NCI-H2196 (cell line): ENCODE results near the gene SLC22A15.

ENCODE experiments used
- DNase-seq: peaks from one replicate; lab custom pipeline; 2025; ENCODE audit not compliant: unreplicated experiment; lab: John Stamatoyannopoulos, UW

Gene SLC22A15

GRCh38 chr1:116099379-116099778 lies 123.1 kb downstream of the SLC22A15 start:
- no peak for DNase-seq

GRCh38 chr1:116099919-116100318 lies 123.6 kb downstream of the SLC22A15 start:
- no peak for DNase-seq

- no peak for DNase-seq
These were observed 128.4 kb downstream of the SLC22A15 start for GRCh38 chr1:116104667-116105066.

GRCh38 chr1:116105996-116106395 lies 129.7 kb downstream of the SLC22A15 start:
- DNase-seq = no peak

- DNase-seq = no peak
These were observed 130.3 kb downstream of the SLC22A15 start for GRCh38 chr1:116106646-116107045.

- no peak for DNase-seq
These were observed 131.1 kb downstream of the SLC22A15 start for GRCh38 chr1:116107371-116107770.

- DNase-seq = no peak
These were observed 134.5 kb downstream of the SLC22A15 start, which contains the start of gene MAB21L3 for GRCh38 chr1:116110567-116111523. Gene MAB21L3, plus strand, starts transcription at chr1:116111399. Its CDS starts 1,217 bp downstream, at chr1:116112616.

GRCh38 chr1:116111524-116112021 lies 135.3 kb downstream of the SLC22A15 start:
- no peak for DNase-seq

- DNase-seq = no peak
These were observed 136.3 kb downstream of the SLC22A15 start for GRCh38 chr1:116112388-116113140.

GRCh38 chr1:116113615-116114014 lies 137.3 kb downstream of the SLC22A15 start:
- DNase-seq = no peak

- DNase-seq = no peak
These were observed 139.4 kb downstream of the SLC22A15 start for GRCh38 chr1:116115476-116116439.

GRCh38 chr1:116118471-116118870 lies 142.2 kb downstream of the SLC22A15 start:
- DNase-seq = no peak
